Measurements from ENCODE around the gene CYFIP1.

CYFIP1 gene

GRCh38 chr15:22887157-22887951 is 92.8 kb downstream of the CYFIP1 start:
- no peak for DNase-seq

DNA sequence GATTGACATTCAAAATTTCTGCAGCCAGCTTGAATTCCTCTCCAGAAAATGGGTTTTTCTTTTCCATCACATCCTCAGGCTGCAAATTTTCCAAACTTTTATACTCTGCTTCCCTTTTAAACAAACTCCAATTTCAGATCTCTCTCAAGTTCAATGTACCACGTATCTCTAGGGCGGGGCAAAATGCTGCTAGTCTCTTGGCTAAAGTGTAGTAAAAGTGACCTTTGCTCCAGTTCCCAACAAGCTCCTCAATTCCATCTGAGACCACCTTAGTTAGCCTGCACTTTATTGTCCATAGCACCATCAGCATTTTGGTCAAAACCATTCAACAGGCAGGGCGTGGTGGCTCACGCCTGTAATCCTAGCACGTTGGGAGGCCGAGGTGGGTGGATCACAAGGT is 95.0 kb downstream of the CYFIP1 start:
- DNase-seq: no peak

DNA sequence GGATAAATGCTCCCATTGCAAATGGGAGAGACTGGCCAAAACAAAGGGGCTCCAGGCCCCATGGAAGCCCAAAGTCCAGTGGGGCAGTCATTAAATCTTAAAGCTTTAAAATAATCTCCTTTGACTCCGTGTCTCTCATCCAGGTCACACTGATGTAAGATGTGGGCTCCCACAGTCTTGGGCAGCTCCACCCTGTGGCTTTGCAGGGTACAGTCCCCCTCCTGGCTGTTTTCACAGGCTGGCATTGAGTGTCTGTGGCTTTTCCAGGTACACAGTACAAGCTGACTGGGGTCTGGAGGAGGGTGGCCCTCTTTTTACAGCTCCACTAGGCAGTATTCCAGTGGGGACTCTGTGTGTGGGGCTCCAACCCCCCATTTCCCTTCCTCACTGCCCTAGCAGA is 95.8 kb downstream of the CYFIP1 start:
- no peak for DNase-seq

DNA sequence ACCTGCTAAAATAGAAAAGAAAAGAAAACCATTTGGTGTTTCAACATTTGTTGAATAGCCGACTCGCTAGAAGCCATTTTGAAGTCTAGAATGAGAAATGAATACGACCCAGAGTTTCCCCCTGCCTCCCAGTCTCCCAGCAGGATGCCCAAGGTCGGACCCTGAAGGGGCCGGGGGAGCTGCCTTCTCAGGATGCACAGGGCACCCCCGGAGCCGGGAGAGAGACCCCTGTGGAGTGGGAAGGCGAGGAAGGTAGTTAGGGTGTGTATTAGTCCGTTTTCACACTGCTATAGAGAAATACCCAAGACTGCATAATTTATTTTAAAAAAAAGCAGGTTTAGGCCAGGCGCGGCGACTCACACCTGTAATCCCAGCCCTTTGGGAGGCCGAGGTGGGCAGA is 97.0 kb downstream of the CYFIP1 start:
- DNase-seq: no peak

DNA sequence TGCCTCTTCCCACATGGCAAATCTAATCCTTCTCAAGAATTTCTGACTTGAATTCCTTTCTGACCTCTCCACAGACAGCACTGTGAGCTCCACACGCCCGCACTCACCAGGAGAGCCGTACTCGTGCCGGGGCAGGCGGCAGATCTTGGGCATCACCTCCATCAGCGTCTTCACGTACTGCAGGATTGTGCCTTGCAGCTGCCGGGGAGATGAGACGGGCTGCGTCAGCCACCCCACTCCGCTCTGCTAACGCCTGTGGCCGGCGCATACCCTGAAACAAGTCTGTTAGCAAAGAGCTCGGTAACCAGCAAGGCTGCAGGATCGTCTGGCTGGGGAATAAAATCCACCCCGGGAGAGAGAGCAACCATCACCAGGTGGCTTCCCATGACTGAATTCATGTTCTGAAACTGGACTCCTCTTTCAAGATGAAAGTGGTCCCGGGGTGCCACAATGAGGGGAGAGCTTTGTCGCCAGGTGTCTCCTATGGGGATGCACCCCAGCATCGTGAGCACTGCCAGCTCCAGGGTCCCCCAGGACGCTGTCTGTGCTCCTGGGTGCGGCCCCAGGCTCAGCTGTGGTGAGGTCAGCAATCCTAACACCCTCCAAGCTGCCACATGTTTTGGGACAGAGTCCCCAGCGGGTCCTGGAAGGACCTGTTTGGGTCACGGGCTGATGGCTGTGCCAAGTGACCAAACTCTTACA is 98.3 kb downstream of the CYFIP1 start:
- no peak for DNase-seq

GRCh38 chr15:22880981-22881738 is 99.0 kb downstream of the CYFIP1 start:
- no peak for DNase-seq

GRCh38 chr15:22880068-22880980 is 99.8 kb downstream of the CYFIP1 start:
- no peak for DNase-seq

GRCh38 chr15:22878103-22878502 is 102.1 kb downstream of the CYFIP1 start:
- DNase-seq: no peak

GRCh38 chr15:22877607-22878006 is 102.6 kb downstream of the CYFIP1 start:
- no peak for DNase-seq

DNA sequence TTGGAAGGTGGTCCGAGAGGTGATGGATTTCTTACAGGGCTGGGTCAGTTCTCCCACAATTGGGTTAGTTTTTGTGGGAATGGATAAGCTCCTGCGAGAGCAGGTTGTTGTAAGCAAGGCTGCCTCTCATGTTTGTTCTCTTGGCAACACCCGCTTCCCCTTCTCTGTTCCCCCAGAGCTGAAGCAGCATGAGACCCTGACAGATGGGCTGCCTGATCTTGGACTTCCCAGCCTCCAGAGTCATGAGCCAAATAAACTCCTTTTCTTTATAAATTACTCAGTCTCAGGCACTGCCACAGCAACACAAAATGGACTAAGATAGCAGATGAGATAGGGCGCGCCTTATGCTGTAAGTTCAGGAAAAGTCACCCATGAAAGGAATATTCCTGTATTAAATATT is 103.1 kb downstream of the CYFIP1 start:
- no peak for DNase-seq

GRCh38 chr15:22874966-22875365 is 105.2 kb downstream of the CYFIP1 start:
- DNase-seq: no peak

DNA sequence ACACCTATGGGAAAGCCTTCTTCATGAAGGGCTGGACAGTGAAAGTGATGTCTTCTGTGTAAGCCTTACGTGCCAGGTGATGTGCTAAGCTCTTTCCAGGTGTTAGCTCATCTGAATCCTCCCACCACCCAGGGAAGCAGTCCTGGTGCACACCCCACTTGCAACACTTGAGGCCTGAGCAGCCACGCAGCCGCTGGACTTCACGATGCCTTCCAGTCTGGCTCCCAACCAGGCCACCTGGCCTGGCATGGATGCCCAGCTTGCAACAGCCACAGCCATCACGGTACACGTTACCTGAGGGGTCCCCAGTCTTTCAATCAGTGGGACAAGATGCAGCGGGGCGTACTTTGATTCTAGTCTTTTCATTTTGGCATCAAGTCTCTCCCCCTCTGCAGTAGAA is 105.9 kb downstream of the CYFIP1 start:
- no peak for DNase-seq

DNA sequence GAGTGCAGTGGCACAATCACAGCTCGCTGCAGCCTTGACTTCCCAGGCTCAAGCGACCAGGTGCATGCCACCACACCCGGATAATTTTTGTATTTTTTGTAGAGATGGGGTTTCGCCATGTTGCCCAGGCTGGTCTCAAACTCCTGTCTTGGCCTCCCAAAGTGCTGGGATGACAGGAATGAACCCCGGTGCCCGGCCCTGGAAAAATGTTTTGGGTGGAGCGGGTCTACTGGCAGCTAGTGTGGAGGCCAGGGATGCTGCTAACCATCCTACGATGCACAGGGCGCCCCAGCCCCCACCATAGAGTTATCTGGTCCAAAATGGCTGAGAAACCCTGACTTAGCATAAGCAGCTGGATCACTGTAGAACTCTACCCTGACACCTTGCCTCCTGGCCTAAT is 106.3 kb downstream of the CYFIP1 start:
- DNase-seq: no peak

DNA sequence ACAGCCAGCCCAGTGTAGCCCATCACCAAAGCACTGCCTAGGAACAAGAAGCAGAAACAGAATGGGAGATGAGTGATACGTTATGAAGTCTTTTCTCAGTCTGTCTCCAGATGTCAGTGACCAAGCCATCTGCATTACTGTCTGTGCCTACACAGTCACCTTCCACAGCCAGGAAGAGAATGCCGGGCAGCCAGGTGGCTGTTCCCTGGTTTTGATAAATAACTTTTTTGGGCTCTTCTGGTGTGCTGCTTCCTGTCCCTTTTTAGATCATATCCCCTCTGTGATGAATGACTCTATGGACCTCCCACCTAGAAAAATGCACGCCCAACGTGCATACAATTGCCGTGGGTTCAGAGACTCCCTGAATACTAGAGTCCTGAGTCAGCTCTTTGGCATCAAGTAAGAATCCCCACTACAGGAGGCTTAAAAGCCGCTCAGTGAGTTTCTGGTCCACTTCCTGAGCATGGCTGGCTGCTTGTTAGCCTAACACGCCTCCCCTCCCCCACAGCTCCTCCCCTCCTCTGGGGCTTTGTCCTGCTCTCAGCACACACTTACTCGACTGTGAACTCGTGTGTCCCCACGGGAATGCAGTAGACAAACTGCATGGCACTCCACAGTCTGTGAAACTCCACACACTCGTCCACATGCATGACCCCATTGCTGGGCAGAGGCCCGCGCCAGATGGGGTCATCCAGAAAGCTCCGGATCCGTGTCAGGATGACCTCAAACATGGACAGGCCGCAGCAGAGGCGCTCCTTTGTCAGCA is 107.0 kb downstream of the CYFIP1 start:
- no peak for DNase-seq

GRCh38 chr15:22871481-22872086 is 108.6 kb downstream of the CYFIP1 start:
- DNase-seq: no peak

GRCh38 chr15:22870865-22871264 is 109.3 kb downstream of the CYFIP1 start:
- no peak for DNase-seq

GRCh38 chr15:22869856-22870255 is 110.3 kb downstream of the CYFIP1 start:
- DNase-seq: no peak

GRCh38 chr15:22868928-22869327 is 111.2 kb downstream of the CYFIP1 start:
- no peak for DNase-seq

GRCh38 chr15:22868495-22868894 is 111.7 kb downstream of the CYFIP1 start:
- DNase-seq: no peak

DNA sequence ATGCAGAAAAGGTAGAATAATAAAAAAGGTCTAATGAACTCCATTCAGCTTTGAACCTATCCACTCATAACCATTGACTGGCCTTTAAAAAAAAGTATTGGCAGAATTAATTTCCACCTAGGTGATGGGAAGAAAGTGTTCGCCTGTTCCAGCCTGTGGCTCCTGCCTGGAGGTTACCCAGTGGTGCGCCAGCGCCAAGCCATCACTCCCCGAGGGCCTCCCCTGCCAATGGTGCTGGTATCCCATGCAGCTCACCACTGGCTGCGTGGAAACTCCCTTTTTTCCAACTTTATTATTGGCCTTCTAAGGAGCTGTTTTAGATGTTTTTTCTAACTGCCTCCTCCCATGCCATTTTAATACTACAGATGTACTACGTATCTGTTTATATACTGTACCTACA is 112.3 kb downstream of the CYFIP1 start:
- DNase-seq: no peak

DNA sequence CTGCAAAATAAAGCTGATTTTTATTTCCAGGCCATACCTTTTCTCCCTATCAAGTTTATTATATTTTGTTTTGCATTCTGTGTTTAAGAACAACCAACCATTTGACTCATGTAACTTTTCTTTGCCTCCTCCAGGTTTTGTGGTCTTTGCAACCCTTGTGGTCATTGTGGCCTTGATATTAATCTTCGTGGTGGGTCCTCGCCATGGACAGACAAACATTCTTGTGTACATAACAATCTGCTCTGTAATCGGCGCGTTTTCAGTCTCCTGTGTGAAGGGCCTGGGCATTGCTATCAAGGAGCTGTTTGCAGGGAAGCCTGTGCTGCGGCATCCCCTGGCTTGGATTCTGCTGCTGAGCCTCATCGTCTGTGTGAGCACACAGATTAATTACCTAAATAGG is 114.1 kb downstream of the CYFIP1 start:
- no peak for DNase-seq

Data from stimulated activated CD4-positive, alpha-beta T cell treated with anti-CD3 and anti-CD28 coated beads, Interleukin-12 subunit alpha, Interleukin-12 subunit beta, amount 100 ng/mL, for 4 hours (primary cell).